GM20431 (cell line): ENCODE results near the gene GPS1.

Experiments
- in situ Hi-C: fragments of 300-500 bp; cut with MseI, MboI; formaldehyde crosslinking; loops from one replicate; pipeline ENCODE4 v1.15.0; 2020; ENCODE audit warnings: low sequenced_read_pairs; ENCODE audit not compliant: unreplicated experiment

The GPS1 gene

DNA sequence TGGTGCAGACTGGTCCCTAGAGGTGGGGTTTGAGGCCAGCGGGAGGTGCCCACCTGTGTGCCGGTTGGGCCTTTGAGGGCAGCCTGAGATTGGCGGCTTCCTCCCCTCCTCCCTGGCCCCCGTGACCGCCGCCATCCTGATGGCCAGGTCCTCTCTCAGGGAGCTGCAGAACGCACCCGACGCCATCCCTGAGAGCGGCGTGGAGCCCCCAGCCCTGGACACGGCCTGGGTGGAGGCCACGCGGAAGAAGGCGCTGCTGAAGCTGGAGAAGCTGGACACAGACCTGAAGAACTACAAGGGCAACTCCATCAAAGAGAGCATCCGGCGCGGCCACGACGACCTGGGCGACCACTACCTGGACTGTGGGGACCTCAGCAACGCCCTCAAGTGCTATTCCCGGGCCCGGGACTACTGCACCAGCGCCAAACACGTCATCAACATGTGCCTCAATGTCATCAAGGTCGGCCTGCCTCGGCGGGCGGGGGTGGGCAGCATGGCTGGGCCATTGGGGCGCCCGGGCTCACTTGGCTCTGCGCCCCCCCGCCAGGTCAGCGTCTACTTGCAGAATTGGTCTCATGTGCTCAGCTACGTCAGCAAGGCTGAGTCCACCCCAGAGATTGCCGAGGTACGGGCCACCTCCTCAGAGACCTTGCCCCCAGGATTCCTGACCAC is 2.8 kb downstream of the GPS1 start:
- in situ Hi-C loops = no loop called here

DNA sequence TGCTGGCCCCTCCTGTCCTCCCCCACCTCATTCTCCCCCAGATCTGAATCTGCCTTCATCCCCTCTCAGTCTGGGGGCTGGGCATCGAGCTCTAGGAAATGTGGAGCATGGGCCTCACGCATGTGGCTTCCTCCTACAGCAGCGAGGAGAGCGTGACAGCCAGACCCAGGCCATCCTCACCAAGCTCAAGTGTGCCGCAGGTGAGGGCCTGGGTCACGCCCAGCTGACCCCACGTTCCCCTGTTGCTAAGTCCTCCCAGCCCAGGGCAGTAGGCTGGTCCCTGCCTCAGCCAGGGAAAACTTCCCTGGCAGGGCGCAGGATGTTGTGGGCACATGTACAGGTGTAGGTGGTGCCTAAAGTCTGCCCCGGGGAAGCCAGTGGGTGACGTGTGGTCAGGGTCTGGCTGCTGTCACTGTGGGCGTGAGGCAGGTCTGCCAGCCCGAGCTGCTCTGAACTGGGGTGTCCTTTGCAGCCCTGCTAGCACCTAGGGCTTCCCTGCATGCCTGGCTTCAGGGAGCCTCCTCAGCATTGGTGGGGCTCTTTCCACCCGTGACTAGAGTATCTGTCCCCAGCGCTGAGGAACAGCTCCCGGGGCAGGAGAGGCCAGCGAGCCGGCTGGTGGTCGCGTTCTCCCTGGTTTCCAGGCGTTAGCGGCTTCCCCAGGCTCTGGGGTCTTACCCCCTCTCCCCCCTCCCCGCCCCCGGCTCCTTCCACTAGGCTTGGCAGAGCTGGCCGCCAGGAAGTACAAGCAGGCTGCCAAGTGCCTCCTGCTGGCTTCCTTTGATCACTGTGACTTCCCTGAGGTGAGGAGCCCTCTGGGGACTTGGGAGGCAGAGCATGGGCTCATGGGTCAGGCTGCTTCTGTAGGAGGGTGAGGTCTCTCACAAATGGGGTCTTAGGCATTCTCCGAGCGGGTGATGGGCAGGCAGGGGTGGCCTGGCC is 3.6 kb downstream of the GPS1 start:
- in situ Hi-C loops = no loop called here

DNA sequence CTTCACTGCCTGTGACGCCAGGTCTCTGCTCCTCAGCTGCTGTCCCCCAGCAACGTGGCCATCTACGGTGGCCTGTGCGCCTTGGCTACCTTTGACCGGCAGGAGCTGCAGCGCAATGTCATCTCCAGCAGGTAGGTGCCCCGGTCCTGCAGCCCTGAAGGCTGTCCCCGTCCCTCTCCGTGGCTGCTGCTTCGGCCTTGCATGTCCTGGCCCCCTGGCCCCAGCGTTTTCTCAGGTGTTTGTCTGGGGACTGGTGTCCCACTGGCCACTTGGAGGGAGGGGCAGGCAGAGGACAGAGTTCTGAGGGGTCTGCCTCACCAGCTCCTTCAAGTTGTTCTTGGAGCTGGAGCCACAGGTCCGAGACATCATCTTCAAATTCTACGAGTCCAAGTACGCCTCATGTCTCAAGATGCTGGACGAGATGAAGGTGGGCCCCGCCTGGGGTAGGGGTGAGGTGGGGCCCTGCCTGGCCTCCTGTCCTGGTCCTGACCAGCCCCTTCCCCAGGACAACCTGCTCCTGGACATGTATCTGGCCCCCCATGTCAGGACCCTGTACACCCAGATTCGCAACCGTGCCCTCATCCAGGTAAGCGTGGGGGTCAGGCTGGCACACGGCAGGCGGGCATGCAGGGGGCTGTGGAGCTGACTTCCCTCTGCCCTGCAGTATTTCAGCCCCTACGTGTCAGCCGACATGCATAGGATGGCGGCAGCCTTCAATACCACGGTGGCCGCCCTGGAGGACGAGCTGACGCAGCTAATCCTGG is 4.4 kb downstream of the GPS1 start:
- in situ Hi-C loops = no loop called here

DNA sequence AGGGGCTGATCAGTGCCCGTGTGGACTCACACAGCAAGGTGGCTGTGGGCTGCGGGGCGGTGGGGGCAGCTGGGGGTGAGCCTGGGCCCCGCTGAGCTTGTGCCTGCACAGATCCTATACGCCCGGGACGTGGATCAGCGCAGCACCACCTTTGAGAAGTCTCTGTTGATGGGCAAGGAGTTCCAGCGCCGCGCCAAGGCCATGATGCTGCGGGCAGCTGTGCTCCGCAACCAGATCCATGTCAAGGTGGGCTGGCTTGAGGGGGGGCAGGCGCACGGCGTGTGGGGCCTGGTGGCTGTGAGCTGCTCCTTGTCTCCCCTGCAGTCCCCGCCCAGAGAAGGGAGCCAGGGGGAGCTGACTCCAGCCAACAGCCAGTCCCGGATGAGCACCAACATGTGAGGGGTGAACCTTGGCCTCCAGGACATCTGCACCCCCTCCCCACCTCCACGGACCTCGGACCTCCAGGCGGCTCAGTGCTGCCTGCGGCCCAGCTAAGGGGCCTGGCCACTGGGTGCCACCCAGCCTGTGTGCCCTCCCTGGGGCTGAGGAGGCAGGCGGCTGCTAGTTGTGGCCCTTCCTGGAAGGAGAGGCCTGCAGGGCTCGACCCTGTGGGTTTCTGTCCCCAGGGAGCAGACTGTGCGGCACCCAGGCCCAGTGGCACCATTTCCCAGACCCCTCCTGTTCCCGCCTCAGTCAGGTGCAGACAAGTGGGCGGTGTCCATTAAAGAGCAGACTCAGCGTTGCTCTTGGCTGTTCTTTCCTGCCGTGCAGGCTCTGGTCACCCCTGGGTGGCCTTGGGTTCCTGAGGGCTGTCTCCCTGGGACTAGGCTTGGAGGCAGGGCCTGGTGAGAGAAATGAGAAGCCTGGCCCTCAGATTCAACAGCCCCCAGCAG is 5.3 kb downstream of the GPS1 start:
- in situ Hi-C loops = no loop called here

DNA sequence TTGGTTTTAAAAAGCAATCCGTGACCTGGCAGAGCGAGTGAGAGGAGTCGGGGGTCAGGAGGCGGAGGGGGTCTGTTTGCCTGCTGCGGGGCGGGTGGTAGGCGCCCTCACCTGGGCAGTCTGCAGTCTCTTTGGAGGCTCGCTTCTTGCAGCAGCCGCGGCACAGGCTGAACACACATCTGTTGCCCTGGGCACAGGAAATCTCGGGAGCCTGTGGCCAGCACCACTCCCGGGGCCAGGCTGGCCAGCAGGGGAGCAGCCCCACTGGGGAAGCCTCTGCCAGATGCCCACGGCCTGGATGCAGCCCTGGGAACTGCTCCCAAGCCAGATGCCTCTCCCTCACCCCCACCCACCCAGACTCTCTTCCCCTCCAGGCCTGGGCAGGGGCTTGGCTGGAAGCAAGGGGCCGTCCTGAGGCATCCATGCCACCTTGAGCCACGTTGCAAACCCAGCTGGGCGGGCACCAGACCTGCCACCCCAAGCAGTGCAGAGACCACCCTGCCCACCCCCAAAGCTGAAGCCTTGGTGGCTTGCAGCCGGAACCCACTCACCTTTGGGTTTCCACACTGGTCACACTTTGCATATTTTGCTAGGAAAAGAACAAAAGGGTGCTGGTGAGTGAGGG is 6.6 kb downstream of the GPS1 start:
- in situ Hi-C loops = no loop called here

DNA sequence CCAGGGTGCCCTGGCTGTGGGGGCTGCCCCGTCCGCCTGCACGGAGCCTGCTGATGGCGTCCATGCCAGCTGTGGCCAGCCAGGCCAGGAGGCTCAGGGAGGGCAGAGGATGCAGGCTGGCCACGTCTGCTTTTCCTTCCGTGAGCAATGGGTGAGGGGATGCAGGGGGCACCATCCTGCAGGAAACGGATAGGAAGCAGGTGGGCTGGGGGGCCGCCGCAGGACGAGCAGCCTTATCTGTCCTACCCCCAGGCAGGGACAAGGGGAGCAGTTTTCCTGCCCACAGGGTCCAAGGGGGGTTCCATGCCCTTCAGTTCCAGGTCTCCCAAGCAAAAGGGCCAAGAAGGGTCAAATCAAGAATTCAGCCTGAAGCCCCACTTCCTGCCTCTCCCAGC is 7.2 kb downstream of the GPS1 start:
- in situ Hi-C loops = no loop called here

GRCh38 chr17:82059272-82060000 is 7.7 kb downstream of the GPS1 start:
- in situ Hi-C loops = no loop called here

GRCh38 chr17:82060001-82060380 is 8.3 kb downstream of the GPS1 start:
- in situ Hi-C loops = no loop called here

DNA sequence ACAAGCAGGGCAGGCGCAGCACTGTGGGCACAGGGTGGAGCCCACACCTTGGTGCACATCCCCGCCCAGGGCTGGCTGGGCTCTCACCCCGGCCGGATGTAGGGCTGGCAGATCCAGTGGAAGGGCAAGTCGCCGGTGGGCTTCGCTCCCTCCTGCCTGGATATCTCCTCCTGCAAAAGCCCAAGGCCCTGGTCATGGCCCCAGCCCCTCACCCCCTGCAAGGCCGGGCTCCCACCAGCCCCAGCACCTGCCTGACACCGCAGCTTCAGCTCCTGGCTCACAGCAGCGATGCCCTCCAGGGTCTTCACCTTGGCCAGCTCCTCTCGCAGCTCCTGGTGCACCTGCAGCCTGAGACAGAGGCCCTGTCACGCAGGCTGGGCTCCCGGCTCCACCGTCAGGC is 8.9 kb downstream of the GPS1 start:
- in situ Hi-C loops = no loop called here

- in situ Hi-C loops = no loop called here
Observed at GRCh38 chr17:82061047-82061925, 9.6 kb downstream of the GPS1 start.

DNA sequence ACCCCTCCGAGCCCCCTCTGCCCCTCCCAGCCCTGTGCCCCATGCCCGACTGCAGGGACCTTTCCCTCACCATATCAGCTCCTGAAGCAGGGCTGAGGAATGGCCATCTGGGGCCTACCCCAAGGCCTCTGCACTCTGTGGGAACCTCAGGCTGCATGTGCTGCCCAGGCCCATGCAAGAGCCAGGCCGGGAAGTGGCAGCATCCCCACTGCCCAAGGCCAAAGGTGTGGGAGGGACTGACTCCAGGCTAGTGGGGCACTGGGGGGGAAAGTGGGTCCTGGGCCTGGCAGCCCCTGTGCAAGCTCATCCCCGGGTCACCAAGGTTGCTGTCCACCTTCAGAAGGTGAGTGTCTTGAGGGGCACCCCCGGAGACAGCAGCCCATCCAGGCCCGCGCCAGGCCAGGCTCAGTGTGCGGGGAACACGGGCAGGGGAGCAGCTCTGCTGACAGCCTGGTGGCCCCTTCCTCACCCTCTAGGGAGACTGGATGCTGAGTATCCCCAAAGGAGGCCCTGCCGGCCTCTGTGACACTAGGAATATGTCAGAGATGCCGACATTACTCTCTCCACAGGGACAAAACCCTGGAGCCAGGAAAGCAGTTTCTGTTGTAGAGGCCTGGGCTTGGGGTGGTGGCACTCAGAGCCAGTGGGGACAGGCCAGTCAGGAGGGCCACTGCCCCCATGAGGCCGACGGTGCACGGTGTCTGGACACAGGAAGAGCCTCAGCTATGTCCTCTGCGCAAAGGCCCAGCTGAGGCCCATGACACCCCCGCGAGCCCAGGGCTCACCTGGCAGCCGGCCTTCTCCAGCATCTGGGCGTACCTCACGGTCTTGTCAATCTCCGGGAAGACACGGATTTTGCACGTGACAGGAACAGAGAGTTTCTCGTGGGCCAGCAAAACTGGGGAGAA is 10.6 kb downstream of the GPS1 start:
- in situ Hi-C loops = no loop called here

- in situ Hi-C loops = no loop called here
Observed at GRCh38 chr17:82062984-82063368, 11.3 kb downstream of the GPS1 start.

GRCh38 chr17:82063424-82064415 is 12.0 kb downstream of the GPS1 start:
- in situ Hi-C loops = no loop called here

- in situ Hi-C loops = no loop called here
Observed at GRCh38 chr17:82064433-82065192, 12.9 kb downstream of the GPS1 start.

- in situ Hi-C loops = no loop called here
Observed at GRCh38 chr17:82065193-82065637, 13.5 kb downstream of the GPS1 start.
